Measurements from ENCODE around the gene MDH1.

DNA sequence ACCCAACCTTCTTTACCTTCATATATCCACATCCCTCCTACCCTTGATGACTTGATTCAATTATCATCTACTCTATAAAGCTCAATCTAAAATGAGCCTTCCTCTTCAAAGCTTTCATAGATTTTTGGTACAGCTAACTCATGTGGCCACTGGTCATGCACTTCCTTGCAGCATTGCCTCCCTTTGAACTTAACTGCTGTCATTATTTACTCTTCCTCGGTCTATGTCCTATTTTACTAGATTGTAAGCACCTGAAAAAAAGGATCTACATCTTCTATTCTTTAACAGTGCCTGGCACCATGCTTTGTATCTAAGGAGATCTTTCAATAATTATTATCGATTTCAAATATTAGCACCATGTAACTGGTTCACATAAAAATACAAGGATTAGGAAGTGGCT is 30.6 kb downstream of the MDH1 start:
- TF ChIP-seq, protein P1, sequence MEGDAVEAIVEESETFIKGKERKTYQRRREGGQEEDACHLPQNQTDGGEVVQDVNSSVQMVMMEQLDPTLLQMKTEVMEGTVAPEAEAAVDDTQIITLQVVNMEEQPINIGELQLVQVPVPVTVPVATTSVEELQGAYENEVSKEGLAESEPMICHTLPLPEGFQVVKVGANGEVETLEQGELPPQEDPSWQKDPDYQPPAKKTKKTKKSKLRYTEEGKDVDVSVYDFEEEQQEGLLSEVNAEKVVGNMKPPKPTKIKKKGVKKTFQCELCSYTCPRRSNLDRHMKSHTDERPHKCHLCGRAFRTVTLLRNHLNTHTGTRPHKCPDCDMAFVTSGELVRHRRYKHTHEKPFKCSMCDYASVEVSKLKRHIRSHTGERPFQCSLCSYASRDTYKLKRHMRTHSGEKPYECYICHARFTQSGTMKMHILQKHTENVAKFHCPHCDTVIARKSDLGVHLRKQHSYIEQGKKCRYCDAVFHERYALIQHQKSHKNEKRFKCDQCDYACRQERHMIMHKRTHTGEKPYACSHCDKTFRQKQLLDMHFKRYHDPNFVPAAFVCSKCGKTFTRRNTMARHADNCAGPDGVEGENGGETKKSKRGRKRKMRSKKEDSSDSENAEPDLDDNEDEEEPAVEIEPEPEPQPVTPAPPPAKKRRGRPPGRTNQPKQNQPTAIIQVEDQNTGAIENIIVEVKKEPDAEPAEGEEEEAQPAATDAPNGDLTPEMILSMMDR (conservative IDR thresholded peaks at IDR 0.05 in 1 of 2, IDR thresholded peaks at IDR 0.05 in 1 of 2; ENCODE audit: low read depth in 1 of 2, low read length in 2 of 2): no peak
- TF ChIP-seq EZH2 (IDR thresholded peaks at IDR 0.05; ENCODE audit: low read length, missing control alignments): no peak
